CD4-positive, alpha-beta T cell treated with Interleukin-21 for 1 hour (primary cell): Measurements from ENCODE around the gene CHRM3.

Experiments
- DNase-seq: peaks from one replicate; pipeline ENCODE4 v3.0.0-alpha.2; 2020

The CHRM3 gene

GRCh38 chr1:239417221-239417620, 30.9 kb downstream of the CHRM3 start:
- DNase-seq, result no peak

DNA sequence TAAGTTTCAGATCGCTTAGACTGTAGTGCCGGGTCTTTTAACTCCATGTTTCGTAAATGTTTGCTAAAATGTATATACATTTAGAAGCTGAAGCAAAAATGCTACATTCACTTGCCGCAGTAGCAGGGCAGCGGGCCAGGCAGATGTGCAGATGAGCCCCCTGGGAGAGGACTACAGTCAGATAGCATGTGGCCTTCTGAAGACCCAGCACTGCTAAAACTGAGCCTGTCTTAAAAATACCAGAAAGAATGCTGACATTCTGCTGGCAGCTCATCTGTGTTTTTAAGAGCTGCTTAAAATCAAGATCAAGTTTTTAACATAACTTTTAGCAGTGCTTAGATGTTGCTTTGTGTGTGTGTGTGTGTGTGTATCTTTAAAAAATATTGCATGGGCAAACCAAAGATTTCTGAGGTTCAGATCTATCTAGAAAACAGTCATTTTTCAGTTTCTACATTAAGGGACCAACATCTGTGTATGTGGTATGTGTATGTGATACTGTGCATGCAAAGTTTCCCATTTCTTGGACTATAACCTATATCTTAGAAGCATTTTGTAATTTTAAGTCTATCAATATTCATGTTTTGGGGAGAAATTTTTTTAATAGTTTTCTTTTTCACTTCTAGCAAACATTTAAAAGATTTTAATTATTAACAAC, 31.7 kb downstream of the CHRM3 start:
- DNase-seq, result no peak

GRCh38 chr1:239418681-239419080, 32.3 kb downstream of the CHRM3 start:
- DNase-seq, result no peak

DNA sequence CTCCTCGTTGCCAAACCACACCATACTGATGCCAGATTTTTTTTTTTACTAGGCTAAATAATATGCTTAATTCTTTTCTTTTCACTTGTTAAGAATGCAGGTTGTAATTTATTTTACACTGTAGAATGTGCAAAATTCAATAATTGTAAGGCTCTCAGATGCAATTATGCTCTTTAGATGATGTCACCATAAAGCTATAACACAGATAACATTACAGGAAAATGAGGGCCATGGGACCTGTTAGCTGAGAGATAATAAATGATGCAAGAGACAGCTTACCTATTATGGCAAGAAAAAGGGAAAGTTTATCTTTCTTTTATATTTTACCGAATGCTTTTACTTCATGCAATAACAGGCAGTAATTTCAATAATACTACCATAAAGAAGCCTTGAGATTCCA, 35.4 kb downstream of the CHRM3 start:
- DNase-seq, result no peak

DNA sequence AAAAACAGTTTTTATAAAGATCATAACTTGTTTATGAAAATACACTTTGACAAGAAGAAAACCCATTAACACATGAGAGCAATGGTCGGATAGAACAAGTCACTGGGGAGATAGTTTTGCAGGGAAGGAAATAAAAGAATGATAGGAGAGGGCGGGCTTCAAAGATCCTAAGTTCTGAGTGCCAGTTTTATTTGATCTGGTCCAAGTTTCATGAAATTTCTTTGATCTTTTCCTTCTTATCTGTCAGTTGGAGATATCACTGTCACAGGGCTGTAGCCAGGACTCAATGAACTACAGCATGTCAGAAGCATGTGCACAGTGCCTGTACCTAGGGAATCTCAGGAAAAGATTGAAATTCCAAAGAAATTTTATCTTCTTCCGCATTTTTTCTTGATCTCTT, 36.5 kb downstream of the CHRM3 start:
- DNase-seq, result no peak

DNA sequence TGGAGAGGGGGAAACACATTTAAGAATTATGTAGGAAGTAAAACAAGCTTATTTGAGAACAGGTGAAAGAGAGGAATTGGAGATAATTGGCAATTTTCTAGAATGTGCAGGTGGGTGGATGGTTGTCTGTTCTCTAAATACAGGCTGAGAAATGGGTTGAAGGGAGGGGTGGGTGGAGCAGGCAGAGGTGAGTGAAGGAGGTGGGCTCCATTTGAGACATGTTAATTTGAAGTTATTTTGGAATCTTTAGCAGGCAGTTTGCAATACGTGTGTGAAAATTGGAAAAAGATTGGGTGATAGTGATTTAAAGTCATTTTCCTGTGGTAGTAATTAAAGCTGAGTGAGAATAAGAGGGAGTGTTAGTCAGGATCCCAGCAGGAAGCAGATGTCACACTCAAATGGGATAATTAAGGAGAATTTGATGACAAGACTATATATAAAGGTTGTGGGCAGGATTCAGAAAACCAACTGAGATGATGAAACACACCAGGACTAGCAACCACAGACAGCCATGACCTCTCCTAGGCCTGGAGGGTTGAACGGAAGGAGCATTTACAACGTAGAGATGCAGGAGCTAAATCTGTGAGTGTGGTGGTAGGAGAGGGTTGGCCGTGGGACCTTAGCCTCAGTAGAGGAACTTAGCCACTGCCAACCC, 40.6 kb downstream of the CHRM3 start:
- no peak for DNase-seq

- DNase-seq, result no peak
Observed at GRCh38 chr1:239427712-239428111, 41.3 kb downstream of the CHRM3 start.

DNA sequence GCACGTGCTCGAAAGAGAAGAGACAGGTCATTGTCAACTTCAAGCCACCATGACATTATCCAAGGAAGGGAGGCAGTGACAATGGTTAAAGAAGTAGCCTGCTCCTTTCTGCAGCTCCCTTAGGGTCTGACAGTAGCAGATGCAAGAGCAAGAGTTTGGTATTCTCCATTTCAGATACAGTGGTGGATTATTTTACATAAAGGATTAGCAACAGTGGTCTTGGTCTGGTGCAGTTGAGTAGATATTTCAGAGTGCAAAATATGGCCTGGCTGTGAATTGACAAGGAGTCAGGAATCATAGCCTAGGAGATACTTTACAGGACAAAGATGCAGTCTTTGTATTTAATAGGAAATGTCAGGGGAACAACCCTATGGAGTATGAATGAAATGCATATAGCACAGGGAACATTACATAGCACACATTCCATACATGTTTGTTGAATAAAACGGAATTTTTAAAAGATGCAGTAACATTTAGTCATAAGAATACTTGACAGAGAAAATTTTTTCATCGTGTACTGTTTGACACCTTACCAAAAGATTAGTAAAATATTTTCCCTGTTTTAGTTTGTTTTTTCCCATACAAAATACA, 41.8 kb downstream of the CHRM3 start:
- DNase-seq, result no peak

DNA sequence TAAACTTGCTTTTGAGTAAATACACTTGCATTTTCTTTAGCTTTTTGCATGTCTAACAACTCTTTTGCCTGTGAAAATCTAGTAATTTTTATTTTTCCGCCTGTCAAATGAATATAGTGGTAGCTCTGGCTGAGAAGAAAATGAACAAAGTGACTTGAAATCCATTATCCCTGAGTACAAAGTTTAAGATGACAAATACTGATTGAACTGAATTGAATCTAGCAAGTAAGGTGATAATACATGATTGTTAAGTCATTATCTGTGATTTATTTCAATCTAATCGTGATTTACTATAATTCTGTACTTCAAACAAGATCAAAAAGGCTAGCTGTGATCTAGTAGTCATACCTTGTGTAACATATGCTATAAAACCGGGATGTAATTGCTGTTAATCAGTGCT, 42.8 kb downstream of the CHRM3 start:
- no peak for DNase-seq

GRCh38 chr1:239432255-239432654, 45.9 kb downstream of the CHRM3 start:
- DNase-seq, result no peak

DNA sequence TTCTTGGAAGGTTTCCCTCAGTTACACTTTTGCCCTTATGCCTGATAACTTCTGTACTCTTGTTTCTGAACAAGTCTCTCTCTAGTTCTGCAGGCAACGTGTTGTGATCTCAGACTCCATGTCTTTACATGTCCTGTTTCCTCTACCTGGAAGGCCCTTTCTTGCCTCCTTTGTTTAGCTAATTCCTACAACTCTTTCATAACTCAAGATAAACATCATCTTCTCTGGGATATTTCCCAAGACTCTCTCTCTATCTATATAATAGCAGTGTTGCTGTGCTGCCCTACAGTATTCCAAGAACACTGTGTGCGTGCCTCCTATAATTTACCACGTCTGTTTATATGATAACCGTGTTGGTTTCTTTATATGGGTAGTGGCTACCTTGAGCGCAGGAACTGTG, 47.8 kb downstream of the CHRM3 start:
- no peak for DNase-seq
